Upper lobe of right lung (tissue), 1 donor: ENCODE data around the gene RIPOR3. TPM values are rescaled to one million over a fixed set of nuclear protein-coding genes. Genes with fewer than 3 reads are reported as not detected.

Experiments
- ATAC-seq: fragments of 200-7000 bp; cut with Tn5 transposase; one replicate; pipeline ENCODE4 v1.9.1; 2020; ENCODE audit warnings: mild to moderate bottlenecking, moderate library complexity
- DNase-seq: peaks from one replicate; pipeline ENCODE4 v3.0.0-alpha.2; 2020
- H3K27ac ChIP-seq: fragments of 200-600 bp; one replicate; pipeline ENCODE4 v1.8.0; 2022
- H3K27me3 ChIP-seq: fragments of 200-600 bp; one replicate; pipeline ENCODE4 v1.8.0; 2022; ENCODE audit warnings: mild to moderate bottlenecking
- H3K36me3 ChIP-seq: fragments of 200-600 bp; one replicate; pipeline ENCODE4 v1.8.0; 2022
- H3K4me1 ChIP-seq: fragments of 200-600 bp; one replicate; pipeline ENCODE4 v1.8.0; 2022
- H3K4me3 ChIP-seq: fragments of 200-600 bp; one replicate; pipeline ENCODE4 v1.8.0; 2022; ENCODE audit warnings: mild to moderate bottlenecking
- H3K9me3 ChIP-seq: fragments of 200-600 bp; one replicate; pipeline ENCODE4 v1.8.0; 2022
- intact Hi-C: fragments of 100-400 bp; cut with DNase I; formaldehyde crosslinking; loops from one replicate; pipeline ENCODE4 v1.11.0; 2022
- total RNA-seq: library from RNA; stranded (reverse); fragmentation: NEBNext Ultra II Directional; extraction: Animal tissue kit (Norgen Biotek cat#: 25700); gene quantifications from one replicate; pipeline ENCODE4 v1.2.1, GENCODE V29; 2021
- TF ChIP-seq, protein P1 (sequence below): fragments of 200-600 bp; IDR thresholded peaks from one replicate; pipeline ENCODE4 v1.8.0; 2022; ENCODE audit warnings: antibody characterized with exemption
- donor health status: DM: no; HTN: yes; CAD: no; lungs with severe emphysema.

RIPOR3 gene
- total RNA-seq, 1 donor from 2014 or later: 6.8 TPM

DNA sequence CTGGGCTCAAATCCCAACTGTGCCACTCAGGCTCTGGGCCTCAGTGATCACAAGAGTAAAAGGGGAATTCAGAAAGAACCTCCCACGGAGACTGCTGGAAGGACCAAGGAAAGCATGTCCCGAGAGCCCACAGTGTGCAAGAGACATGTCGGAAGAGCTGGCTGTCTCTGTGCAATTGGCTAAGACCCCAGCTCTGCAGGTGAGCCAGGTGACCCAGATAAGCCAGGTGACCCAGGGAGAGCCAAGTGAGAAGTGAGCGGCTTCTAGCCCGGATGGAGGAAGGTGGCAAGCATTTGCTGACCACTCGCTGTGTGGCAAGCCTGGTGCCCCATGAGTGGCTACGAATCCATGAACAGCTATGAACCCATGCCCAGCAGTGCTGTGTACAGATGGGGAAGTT, 59.1 kb downstream of the RIPOR3 start:
- Histone ChIP-seq H3K36me3 (no peaks in the 10 kb centered on the region), H3K27ac (no peak overlapping the region), H3K4me3 (no peak overlapping the region), H3K4me1 (peaks cover 21% of the 10 kb centered on the region), H3K9me3 (no peaks in the 10 kb centered on the region), H3K27me3 (no peaks in the 10 kb centered on the region)
- DNase-seq: no peak
- intact Hi-C loops: loop anchor here (10.0 kb wide), 1 partner anchor 63 kb away; the partner anchor contains the start of gene RIPOR3
- TF ChIP-seq, protein P1, sequence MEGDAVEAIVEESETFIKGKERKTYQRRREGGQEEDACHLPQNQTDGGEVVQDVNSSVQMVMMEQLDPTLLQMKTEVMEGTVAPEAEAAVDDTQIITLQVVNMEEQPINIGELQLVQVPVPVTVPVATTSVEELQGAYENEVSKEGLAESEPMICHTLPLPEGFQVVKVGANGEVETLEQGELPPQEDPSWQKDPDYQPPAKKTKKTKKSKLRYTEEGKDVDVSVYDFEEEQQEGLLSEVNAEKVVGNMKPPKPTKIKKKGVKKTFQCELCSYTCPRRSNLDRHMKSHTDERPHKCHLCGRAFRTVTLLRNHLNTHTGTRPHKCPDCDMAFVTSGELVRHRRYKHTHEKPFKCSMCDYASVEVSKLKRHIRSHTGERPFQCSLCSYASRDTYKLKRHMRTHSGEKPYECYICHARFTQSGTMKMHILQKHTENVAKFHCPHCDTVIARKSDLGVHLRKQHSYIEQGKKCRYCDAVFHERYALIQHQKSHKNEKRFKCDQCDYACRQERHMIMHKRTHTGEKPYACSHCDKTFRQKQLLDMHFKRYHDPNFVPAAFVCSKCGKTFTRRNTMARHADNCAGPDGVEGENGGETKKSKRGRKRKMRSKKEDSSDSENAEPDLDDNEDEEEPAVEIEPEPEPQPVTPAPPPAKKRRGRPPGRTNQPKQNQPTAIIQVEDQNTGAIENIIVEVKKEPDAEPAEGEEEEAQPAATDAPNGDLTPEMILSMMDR: no peak
- ATAC-seq: no peak

DNA sequence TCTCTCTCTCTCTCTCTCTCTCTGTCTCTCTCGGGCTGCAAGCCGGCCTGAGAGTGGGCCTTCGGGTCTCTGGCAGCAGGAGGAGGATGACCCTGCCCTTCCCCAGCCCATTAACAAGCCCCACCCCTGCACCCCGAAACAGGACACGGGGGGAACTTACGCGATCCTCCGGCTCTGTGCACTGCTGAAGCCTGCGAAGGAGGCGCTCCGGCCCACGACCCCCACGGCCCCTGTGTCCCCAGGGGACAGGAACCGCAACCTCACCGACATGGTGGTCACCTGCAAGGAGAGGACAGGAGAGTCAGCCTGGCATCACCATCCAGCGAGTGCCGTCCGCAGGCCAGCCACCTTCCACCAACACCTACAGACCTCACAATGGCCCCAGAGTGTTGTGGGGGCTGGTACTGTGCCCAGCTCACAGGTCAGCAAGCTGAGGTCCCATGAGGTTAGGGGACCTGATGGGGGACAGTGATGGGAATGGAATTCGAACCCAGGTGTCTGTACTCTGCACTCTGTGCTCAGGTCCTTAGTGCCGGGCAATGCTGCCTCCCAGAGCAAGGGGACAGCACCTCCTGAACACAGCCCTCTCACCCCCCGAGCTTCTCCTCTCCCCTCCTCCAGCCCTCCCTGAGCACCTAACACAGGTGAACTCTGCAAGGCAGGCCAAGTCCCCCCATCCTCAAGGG, 60.6 kb downstream of the RIPOR3 start:
- H3K27ac ChIP-seq: no peak overlapping the region
- H3K27me3 ChIP-seq: no peaks in the 10 kb centered on the region
- H3K36me3 ChIP-seq: no peaks in the 10 kb centered on the region
- no peaks in the 10 kb centered on the region for H3K9me3 ChIP-seq
- H3K4me1 ChIP-seq: peaks cover 6% of the 10 kb centered on the region
- TF ChIP-seq, protein P1: no peak
- DNase-seq (no peak), ATAC-seq (no peak)
- intact Hi-C loops: loop anchor here (10.0 kb wide), 1 partner anchor 64 kb away; the partner anchor contains the start of gene RIPOR3
- H3K4me3 ChIP-seq: no peak overlapping the region

GRCh38 chr20:50629670-50630045, 61.7 kb downstream of the RIPOR3 start:
- no peak for DNase-seq
- intact Hi-C loops: loop anchor here (10.0 kb wide), 1 partner anchor 65 kb away; the partner anchor contains the start of gene RIPOR3
- Histone ChIP-seq H3K27ac (no peak overlapping the region), H3K27me3 (no peaks in the 10 kb centered on the region), H3K4me1 (no peaks in the 10 kb centered on the region), H3K36me3 (no peaks in the 10 kb centered on the region), H3K4me3 (no peak overlapping the region), H3K9me3 (no peaks in the 10 kb centered on the region)
- no peak for ATAC-seq
- TF ChIP-seq, protein P1: no peak

DNA sequence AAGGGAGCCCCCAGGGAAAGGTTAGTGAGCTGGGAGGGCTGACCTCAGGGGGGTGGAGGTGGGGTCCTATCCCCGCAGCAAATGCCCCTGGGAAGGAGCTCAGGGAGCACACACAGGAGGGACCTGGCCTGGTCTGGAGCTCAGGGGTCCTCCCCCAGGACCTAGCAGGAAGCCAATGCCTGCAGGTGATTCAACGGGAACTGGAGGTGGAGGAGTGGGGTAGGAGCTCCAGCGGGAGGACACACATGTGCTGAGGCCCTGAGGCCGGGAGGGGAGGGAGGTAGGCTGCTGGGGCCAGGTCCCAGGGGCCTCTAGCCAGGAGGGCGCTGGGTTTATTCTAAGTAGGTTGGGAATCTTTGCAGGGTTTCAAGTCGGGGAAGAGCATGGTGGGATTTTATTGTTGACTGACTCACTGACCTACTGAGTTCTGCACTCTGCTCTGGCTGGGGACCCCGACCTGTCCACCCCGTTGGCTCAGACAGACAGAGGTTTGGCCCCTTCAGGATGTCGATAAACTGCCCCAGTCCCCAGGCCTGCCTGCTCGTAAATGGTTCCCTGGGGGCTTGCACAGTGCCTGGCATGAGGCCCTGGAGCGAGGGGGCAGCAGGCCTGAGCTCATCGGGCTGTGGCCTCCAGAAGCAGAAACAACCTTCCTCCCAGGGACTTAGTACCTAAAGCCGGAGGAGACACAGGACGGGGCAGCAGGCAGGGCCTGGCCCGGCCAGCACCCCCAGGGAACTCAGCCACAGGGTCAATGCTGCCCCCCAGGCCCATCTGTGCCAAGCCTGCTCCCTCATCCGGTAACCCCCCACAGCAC, 62.3 kb downstream of the RIPOR3 start:
- no peaks in the 10 kb centered on the region for H3K4me1 ChIP-seq
- TF ChIP-seq, protein P1: no peak
- H3K27me3 ChIP-seq: no peaks in the 10 kb centered on the region
- H3K36me3 ChIP-seq: no peaks in the 10 kb centered on the region
- intact Hi-C loops: no loop called here
- no peak for DNase-seq
- H3K9me3 ChIP-seq: no peaks in the 10 kb centered on the region
- H3K27ac ChIP-seq: no peak overlapping the region
- no peak for ATAC-seq
- H3K4me3 ChIP-seq: no peak overlapping the region

DNA sequence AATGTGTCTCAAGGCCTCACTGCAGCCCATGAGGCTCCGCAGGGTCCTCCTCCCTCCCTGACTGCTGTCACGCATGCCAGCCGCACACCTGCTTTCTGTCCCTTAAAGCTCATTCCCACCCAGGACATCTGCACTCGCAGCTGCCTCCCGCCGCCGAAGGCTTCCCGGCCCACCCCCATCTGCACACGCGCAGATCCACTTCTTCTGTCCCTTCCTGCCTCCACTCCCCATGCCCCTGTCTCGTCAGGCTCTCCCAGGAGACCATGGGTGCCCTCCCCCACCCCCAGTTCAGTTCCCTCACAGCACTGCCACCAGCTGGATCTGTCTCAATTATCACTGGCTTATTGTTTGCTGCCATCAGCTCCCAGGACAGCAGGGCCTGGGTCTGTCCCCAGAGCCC, 63.0 kb downstream of the RIPOR3 start:
- DNase-seq: no peak
- intact Hi-C loops: no loop called here
- H3K27ac ChIP-seq: no peak overlapping the region

More for the DNA sequence above, 63.0 kb downstream of the RIPOR3 start:
- Histone ChIP-seq H3K4me3 (no peak overlapping the region), H3K27me3 (no peaks in the 10 kb centered on the region), H3K4me1 (no peaks in the 10 kb centered on the region), H3K9me3 (no peaks in the 10 kb centered on the region), H3K36me3 (no peaks in the 10 kb centered on the region)
- TF ChIP-seq, protein P1: no peak
- ATAC-seq: no peak
